Breast epithelium (tissue), 3 donors: Measurements from ENCODE around the gene COL6A1.

Experiments
- POLR2A ChIP-seq: fragments of 450-650 bp; IDR thresholded peaks from one replicate; pipeline ENCODE4 v1.6.1; 2016; ENCODE audit warnings: antibody characterized with exemption, mild to moderate bottlenecking, moderate library complexity
- POLR2AphosphoS5 ChIP-seq, 3 donors: sonication (generic); formaldehyde crosslinking; IDR thresholded peaks; one replicate each; pipeline ENCODE4 v1.6.1; 2017; ENCODE audit warnings: antibody characterized with exemption in 3 of 3
- TF ChIP-seq, protein P1 (sequence below), 3 donors: fragments of 450-650 bp; IDR thresholded peaks; one replicate each; pipeline ENCODE4 v1.5.1; 2016 to 2017; ENCODE audit warnings: antibody characterized with exemption in 3 of 3, mild to moderate bottlenecking in 3 of 3, moderate library complexity in 3 of 3

DNA sequence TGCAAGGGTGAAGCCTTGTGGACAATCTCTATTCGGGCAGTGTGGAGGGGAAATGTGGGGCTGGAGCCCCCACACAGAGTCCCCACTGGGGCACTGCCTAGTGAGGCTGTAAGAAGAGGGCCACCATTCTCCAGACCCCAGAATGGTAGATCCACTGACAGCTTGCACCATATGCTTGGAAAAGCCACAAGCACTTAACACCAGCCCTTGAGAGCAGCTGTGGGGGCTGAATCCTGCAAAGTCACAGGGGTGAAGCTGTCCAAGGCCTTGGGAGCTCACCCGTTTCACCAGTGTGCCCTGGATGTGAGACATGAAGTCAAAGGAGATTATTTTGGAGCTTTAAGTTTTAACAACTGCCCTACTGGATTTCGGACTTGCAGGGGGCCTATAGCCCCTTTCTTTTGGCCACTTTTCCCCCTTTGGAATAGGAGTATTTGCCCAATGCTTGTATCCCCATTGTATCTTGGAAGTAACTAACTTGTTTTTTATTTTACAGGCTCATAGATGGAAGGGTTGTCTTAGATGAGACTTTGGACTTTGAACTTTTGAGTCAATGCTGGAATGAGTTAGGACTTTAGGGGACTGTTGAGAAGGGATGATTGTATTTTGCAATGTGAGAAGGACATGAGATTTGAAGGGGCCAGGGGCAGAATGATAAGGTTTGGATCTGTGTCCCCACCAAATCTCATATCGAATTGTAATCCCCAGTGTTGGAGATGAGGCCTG, 16.3 kb upstream of the COL6A1 start:
- TF ChIP-seq POLR2AphosphoS5 (IDR thresholded peaks at IDR 0.05) (no peak), POLR2A (no peak)
- TF ChIP-seq, protein P1, sequence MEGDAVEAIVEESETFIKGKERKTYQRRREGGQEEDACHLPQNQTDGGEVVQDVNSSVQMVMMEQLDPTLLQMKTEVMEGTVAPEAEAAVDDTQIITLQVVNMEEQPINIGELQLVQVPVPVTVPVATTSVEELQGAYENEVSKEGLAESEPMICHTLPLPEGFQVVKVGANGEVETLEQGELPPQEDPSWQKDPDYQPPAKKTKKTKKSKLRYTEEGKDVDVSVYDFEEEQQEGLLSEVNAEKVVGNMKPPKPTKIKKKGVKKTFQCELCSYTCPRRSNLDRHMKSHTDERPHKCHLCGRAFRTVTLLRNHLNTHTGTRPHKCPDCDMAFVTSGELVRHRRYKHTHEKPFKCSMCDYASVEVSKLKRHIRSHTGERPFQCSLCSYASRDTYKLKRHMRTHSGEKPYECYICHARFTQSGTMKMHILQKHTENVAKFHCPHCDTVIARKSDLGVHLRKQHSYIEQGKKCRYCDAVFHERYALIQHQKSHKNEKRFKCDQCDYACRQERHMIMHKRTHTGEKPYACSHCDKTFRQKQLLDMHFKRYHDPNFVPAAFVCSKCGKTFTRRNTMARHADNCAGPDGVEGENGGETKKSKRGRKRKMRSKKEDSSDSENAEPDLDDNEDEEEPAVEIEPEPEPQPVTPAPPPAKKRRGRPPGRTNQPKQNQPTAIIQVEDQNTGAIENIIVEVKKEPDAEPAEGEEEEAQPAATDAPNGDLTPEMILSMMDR (IDR thresholded peaks at IDR 0.05), result no peak
